GM12878 (cell line): ENCODE measurements around the gene PHF10. TPM values are rescaled to one million over a fixed set of nuclear protein-coding genes. Genes with fewer than 3 reads are reported as not detected.

Experiments used
- ATAC-seq: fragments of 200-7000 bp; cut with Tn5 transposase; 3 replicates; pipeline ENCODE4 v1.9.1; 2020; ENCODE audit warnings: mild to moderate bottlenecking, moderate library complexity
- BruUV-seq: library from RNA; stranded (reverse); fragments of 400-500 nt; replicated peaks from 2 replicates; lab custom pipeline; 2021; lab: Mats Ljungman, UMichigan
- CTCF ChIA-PET: fragments of 300-600 bp; sonication (Branson Sonifier 250); formaldehyde crosslinking; extraction: SDS; loops from one replicate; lab custom pipeline; 2021; ENCODE audit warnings: inconsistent platforms; lab: Yijun Ruan, JAX
- POLR2A ChIA-PET: fragments of 350-600 bp; formaldehyde crosslinking; extraction: SDS; loops from one replicate; lab custom pipeline; 2021; ENCODE audit warnings: inconsistent platforms; lab: Charles Lee
- RAD21 ChIA-PET: fragments of 300-600 bp; sonication (Branson Sonifier 250); formaldehyde crosslinking; loops from one replicate; lab custom pipeline; 2023; ENCODE audit warnings: antibody characterized with exemption; ENCODE audit not compliant: unreplicated experiment; lab: Charles Lee
- SMC1A ChIA-PET: fragments of 300-600 bp; sonication (Branson Sonifier 250); formaldehyde crosslinking; loops from one replicate; lab custom pipeline; 2023; ENCODE audit not compliant: unreplicated experiment, uncharacterized antibody; lab: Charles Lee
- DNase-seq: peaks from one replicate; pipeline ENCODE4 v3.0.0-alpha.2; 2011; ENCODE audit warnings: low read depth, low spot score
- FAIRE-seq: peaks from 3 replicates; lab custom pipeline; 2011; peaks lifted over from hg19 to GRCh38; lab: Jason Lieb, UNC
- H2AFZ ChIP-seq: 2 replicates; pipeline ENCODE4 v1.6.0; 2011; ENCODE audit warnings: low read depth, low read length, control low read depth; ENCODE audit not compliant: control insufficient read depth
- H3K27ac ChIP-seq: 2 replicates; pipeline ENCODE4 v1.5.1; 2011; ENCODE audit warnings: control low read depth; ENCODE audit not compliant: control insufficient read depth, insufficient read depth
- H3K27me3 ChIP-seq, 2 experiments: replicated peaks in 1 of 2; 2 replicates each; pipeline versions ENCODE4 v1.6.0 to v1.6.1; 2011; ENCODE audit warnings: low read length in 1 of 2; ENCODE audit not compliant: control insufficient read depth in 2 of 2, insufficient read depth in 2 of 2
- H3K36me3 ChIP-seq, 2 experiments: 2 replicates each; pipeline ENCODE4 v1.5.1; 2011; ENCODE audit warnings: low read length in 1 of 2; ENCODE audit not compliant: control insufficient read depth in 2 of 2, insufficient read depth in 2 of 2
- H3K4me1 ChIP-seq: 2 replicates; pipeline ENCODE4 v1.6.1; 2011; ENCODE audit warnings: mild to moderate bottlenecking, low read length, moderate library complexity, mixed read lengths; ENCODE audit not compliant: control insufficient read depth, insufficient read depth
- H3K4me2 ChIP-seq: 2 replicates; pipeline ENCODE4 v1.6.0; 2011; ENCODE audit warnings: control low read depth; ENCODE audit not compliant: control insufficient read depth, insufficient read depth
- H3K4me3 ChIP-seq: fragments of 200-600 bp; sonication (generic); 2 replicates; pipeline ENCODE4 v1.5.1; 2016
- H3K79me2 ChIP-seq: 2 replicates; pipeline ENCODE4 v1.6.0; 2011; ENCODE audit warnings: low read length; ENCODE audit not compliant: control insufficient read depth, insufficient read depth
- H3K9ac ChIP-seq: 2 replicates; pipeline ENCODE4 v1.8.0; 2011; ENCODE audit warnings: low read length, control low read depth, mixed read lengths; ENCODE audit not compliant: control insufficient read depth, insufficient read depth
- H3K9me3 ChIP-seq: replicated peaks from 3 replicates; pipeline ENCODE4 v1.5.1; 2011; ENCODE audit warnings: mild to moderate bottlenecking, low read length; ENCODE audit not compliant: control insufficient read depth, insufficient read depth
- H4K20me1 ChIP-seq: 2 replicates; pipeline ENCODE4 v1.6.0; 2011; ENCODE audit not compliant: control insufficient read depth, insufficient read depth
- NR2F1 ChIP-seq: fragments of 450-650 bp; conservative IDR thresholded peaks from 2 replicates; pipeline ENCODE4 v1.6.1; 2017; ENCODE audit warnings: mild to moderate bottlenecking
- SMAD5 ChIP-seq: IDR thresholded peaks from 2 replicates; pipeline ENCODE4 v1.6.1; 2016; ENCODE audit warnings: antibody characterized with exemption, low read depth
- SMARCA5 ChIP-seq: fragments of 450-650 bp; IDR thresholded peaks from 2 replicates; pipeline ENCODE4 v1.6.1; 2017; ENCODE audit warnings: mild to moderate bottlenecking
- YBX1 ChIP-seq: fragments of 450-650 bp; IDR thresholded peaks from 2 replicates; pipeline ENCODE4 v1.6.1; 2016; ENCODE audit warnings: antibody characterized with exemption
- WGBS: methylation state at CpG from one replicate; pipeline ENCODE4 v1.1.6; 2016; ENCODE audit warnings: low lambda C conversion rate; ENCODE audit not compliant: insufficient replicate concordance, insufficient coverage; ENCODE audit errors: missing lambda C conversion rate; 5-methylcytosine and 5-hydroxymethylcytosine counted together
- in situ Hi-C: fragments of 300-500 bp; cut with MboI; formaldehyde crosslinking; loops from 9 replicates; pipeline ENCODE4 v1.14.3; 2018; ENCODE audit warnings: mixed read lengths
- intact Hi-C: fragments of 100-400 bp; cut with micrococcal nuclease; formaldehyde crosslinking; loops from one replicate; pipeline ENCODE4 v1.14.2; 2022; ENCODE audit not compliant: unreplicated experiment
- polyA plus RNA-seq, 11 experiments: library from polyadenylated mRNA; depleted of rRNA in 4 of 11; unstranded in 6 of 11; stranded (reverse) in 5 of 11; fragments of >200 nt; fragmentation: Nextera tagmentation in 4 of 11; fragmentation: Illumina TruSeq in 1 of 11; extraction: Ambion mirVana in 4 of 11; extraction: Trizol in 1 of 11; gene quantifications; 1 replicate in 1 of 11; 2 replicates in 10 of 11; pipeline versions ENCODE4 v1.2.1 to v1.2.3, GENCODE V29; 2011 to 2016; ENCODE audit warnings: inconsistent platforms in 2 of 11, missing spikeins in 2 of 11, low read depth in 1 of 11
- total RNA-seq, 4 experiments: library from RNA; depleted of rRNA in 3 of 4; stranded (reverse); fragments of >200 nt in 3 of 4; fragmentation: Illumina TruSeq in 1 of 4; extraction: Trizol in 1 of 4; gene quantifications; 2 replicates each; pipeline versions ENCODE4 v1.2.1 to v1.2.3, GENCODE V29; 2013 to 2021
- TF ChIP-seq, protein P1 (sequence below): fragments of 450-650 bp; IDR thresholded peaks from 2 replicates; pipeline ENCODE4 v1.6.1; 2016; ENCODE audit warnings: mild to moderate bottlenecking

The PHF10 gene
- total and polyA plus RNA-seq, 10 of the 15 experiments (the other 5 are each of a cell fraction or from before 2014, with no cell fraction given), result 3.8 to 35.6 (median 15.8) TPM

DNA sequence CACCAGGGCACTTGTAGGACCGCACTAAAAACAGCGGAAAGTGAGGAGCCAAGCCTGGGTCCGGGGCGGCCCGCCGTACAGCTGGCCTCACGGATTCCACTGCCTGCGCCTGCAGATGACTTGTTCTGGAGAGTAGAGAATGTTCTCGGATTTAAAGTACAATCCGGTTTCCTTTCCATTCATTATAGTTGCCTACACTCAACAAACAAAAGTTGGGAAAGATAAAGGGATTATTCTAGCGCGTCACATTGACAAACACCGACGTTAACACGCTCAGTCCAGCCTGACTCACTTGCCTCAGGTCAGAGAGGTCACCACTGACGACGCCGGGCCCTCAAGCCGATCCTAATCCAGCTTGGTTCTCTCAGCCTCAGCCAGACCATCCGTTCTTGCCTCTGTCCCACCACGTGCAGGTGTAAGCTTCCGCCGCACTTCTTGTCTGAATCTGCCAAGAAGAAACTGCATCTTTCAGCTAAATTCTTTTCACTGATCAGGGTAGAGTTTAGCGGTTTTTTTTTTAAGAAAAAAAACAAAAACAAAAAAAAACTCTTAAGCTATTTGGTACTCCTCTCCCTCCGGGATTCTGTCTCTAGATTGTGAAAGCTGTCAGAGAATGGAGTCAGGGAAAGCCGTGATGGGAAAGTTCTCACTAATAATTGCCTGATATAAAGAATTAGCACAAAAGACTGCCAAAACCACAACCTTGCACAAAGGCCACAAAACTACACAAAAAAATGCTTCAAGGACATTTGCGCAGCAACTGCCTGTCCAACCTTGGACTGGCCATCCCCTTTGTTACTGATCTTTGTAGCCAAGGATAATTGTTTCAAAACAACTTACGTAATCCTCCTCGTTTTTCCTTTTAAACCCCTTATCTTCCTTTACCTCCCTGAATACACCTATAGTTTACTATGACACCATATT is 1.1 kb upstream of the PHF10 start:
- Histone ChIP-seq H3K4me1 (peaks cover 5% of the 10 kb centered on the region), H3K9me3 (no peaks in the 10 kb centered on the region), H3K36me3 (no peaks in the 10 kb centered on the region), H4K20me1 (no peaks in the 10 kb centered on the region), H3K27ac (0 out of 2 replicates have a peak overlapping the region, but pooled peaks have one; percentile 30), H3K9ac (peak overlapping the region; percentile 52), H2AFZ (peak overlapping the region; percentile 72), H3K4me3 (peak overlapping the region; percentile 81), H3K79me2 (peaks cover 26% of the 10 kb centered on the region), H3K4me2 (peak overlapping the region; percentile 56), H3K27me3 (no peaks in the 10 kb centered on the region)
- intact Hi-C loops (loop anchor here (1.0 to 10.0 kb wide), 2 partner anchors 26 to 579 kb away; partner anchors contain the start of genes DYNLT2, ERMARD and FAM120B), in situ Hi-C loops (no loop called here)
- 28% methylated on average over 29 of the region's 29 CpGs for WGBS
- TF ChIP-seq YBX1 (no peak), SMAD5 (peak; percentile 47; the same call in 1 of the 2 replicates), SMARCA5 (no peak), NR2F1 (peak; percentile 34)
- TF ChIP-seq, protein P1, sequence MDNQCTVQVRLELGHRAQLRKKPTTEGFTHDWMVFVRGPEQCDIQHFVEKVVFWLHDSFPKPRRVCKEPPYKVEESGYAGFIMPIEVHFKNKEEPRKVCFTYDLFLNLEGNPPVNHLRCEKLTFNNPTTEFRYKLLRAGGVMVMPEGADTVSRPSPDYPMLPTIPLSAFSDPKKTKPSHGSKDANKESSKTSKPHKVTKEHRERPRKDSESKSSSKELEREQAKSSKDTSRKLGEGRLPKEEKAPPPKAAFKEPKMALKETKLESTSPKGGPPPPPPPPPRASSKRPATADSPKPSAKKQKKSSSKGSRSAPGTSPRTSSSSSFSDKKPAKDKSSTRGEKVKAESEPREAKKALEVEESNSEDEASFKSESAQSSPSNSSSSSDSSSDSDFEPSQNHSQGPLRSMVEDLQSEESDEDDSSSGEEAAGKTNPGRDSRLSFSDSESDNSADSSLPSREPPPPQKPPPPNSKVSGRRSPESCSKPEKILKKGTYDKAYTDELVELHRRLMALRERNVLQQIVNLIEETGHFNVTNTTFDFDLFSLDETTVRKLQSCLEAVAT, result peak; percentile 84
- ATAC-seq, result peak; percentile 43
- DNase-seq, result no peak
- no TSS peak for BruUV-seq
- SMC1A ChIA-PET, result interaction anchor here (0.9 to 1.6 kb wide), 2 partner anchors 24 to 29 kb away, joined by 4 to 5 read pairs; no protein-coding TSS in a partner anchor
- RAD21 ChIA-PET, result interaction anchor here (1.1 kb wide), 1 partner anchor 20 kb away, joined by 3 read pairs; no protein-coding TSS in a partner anchor
- POLR2A ChIA-PET, result interaction anchor here (1.3 to 1.8 kb wide), 2 partner anchors 16 to 23 kb away, joined by 3 to 7 read pairs; partner anchors contain the start of genes C6orf120 and WDR27
- FAIRE-seq, result no peak
- CTCF ChIA-PET, result interaction anchor here (1.2 to 1.4 kb wide), 2 partner anchors 17 to 23 kb away, joined by 3 read pairs; partner anchors contain the start of genes C6orf120 and WDR27
